PC-9 (cell line): ENCODE measurements around the gene NFE2L2. TPM values are rescaled to one million over a fixed set of nuclear protein-coding genes. Genes with fewer than 3 reads are reported as not detected.
"Not testable (repeated sequence)": the region's sequence is repeated elsewhere in the genome, so short reads cannot be mapped to it uniquely, and the experiment has no call there.

Experiments
- BruUV-seq: library from RNA; stranded (reverse); fragments of 400-500 nt; replicated peaks from 2 replicates; lab custom pipeline; 2021; lab: Mats Ljungman, UMichigan
- CTCF ChIA-PET: fragments of 300-600 bp; sonication (Branson Sonifier 250); formaldehyde crosslinking; loops from one replicate; lab custom pipeline; 2022; ENCODE audit warnings: antibody characterized with exemption; lab: Charles Lee
- POLR2A ChIA-PET: fragments of 300-600 bp; sonication (Branson Sonifier 250); formaldehyde crosslinking; loops from one replicate; lab custom pipeline; 2022; ENCODE audit warnings: antibody characterized with exemption; ENCODE audit not compliant: unreplicated experiment; lab: Charles Lee
- DNase-seq, 2 experiments: peaks; one replicate each; pipeline versions ENCODE4 v3.0.0 to v3.0.0-alpha.2; 2015 to 2022; ENCODE audit warnings: mixed read lengths in 1 of 2
- H2AFZ ChIP-seq: fragments of 200-600 bp; sonication (generic); 2 replicates; pipeline ENCODE4 v1.8.1; 2017; ENCODE audit warnings: antibody characterized with exemption
- H3F3A ChIP-seq: fragments of 200-600 bp; sonication (generic); 2 replicates; pipeline ENCODE4 v1.8.1; 2017; ENCODE audit warnings: antibody characterized with exemption, mild to moderate bottlenecking, low read depth; ENCODE audit not compliant: insufficient read depth
- H3K27ac ChIP-seq: fragments of 200-600 bp; sonication (generic); 2 replicates; pipeline ENCODE4 v1.6.1; 2016; ENCODE audit warnings: mixed run types
- H3K27me3 ChIP-seq: fragments of 200-600 bp; sonication (generic); 2 replicates; pipeline ENCODE4 v1.6.1; 2016; ENCODE audit warnings: low read depth, mixed run types; ENCODE audit not compliant: insufficient read depth
- H3K36me3 ChIP-seq: fragments of 200-600 bp; sonication (generic); 2 replicates; pipeline ENCODE4 v1.6.1; 2016; ENCODE audit warnings: low read depth, mixed run types
- H3K4me1 ChIP-seq: fragments of 200-600 bp; sonication (generic); replicated peaks from 2 replicates; pipeline ENCODE4 v1.6.1; 2016; ENCODE audit warnings: mixed run types; ENCODE audit not compliant: insufficient read depth
- H3K4me2 ChIP-seq: fragments of 200-600 bp; sonication (generic); 2 replicates; pipeline ENCODE4 v1.6.1; 2017; ENCODE audit warnings: mixed run types
- H3K4me3 ChIP-seq: fragments of 200-600 bp; sonication (generic); 2 replicates; pipeline ENCODE4 v1.6.1; 2016; ENCODE audit warnings: mixed run types
- H3K79me2 ChIP-seq: fragments of 200-600 bp; sonication (generic); 2 replicates; pipeline ENCODE4 v1.6.1; 2017; ENCODE audit warnings: low read depth, mixed run types
- H3K9me2 ChIP-seq: fragments of 200-600 bp; sonication (generic); 2 replicates; pipeline ENCODE4 v1.8.1; 2017; ENCODE audit warnings: mild to moderate bottlenecking; ENCODE audit not compliant: insufficient read depth
- H3K9me3 ChIP-seq: fragments of 200-600 bp; sonication (generic); 2 replicates; pipeline ENCODE4 v1.8.1; 2016; ENCODE audit warnings: low read depth; ENCODE audit not compliant: insufficient read depth
- H4K20me1 ChIP-seq: fragments of 200-600 bp; sonication (generic); 2 replicates; pipeline ENCODE4 v1.8.1; 2017; ENCODE audit not compliant: insufficient read depth
- CTCF ChIP-seq: fragments of 200-600 bp; sonication (generic); conservative IDR thresholded peaks from 2 replicates; pipeline ENCODE4 v1.6.1; 2017; ENCODE audit warnings: mixed run types, antibody characterized with exemption, mild to moderate bottlenecking, moderate library complexity
- EZH2 ChIP-seq: fragments of 200-600 bp; sonication (generic); IDR thresholded peaks from 2 replicates; pipeline ENCODE4 v1.8.0; 2017; ENCODE audit warnings: antibody characterized with exemption, low read depth
- intact Hi-C: fragments of 100-400 bp; cut with micrococcal nuclease; formaldehyde crosslinking; loops from one replicate; pipeline ENCODE4 v1.10.0; 2022; ENCODE audit not compliant: unreplicated experiment
- total RNA-seq: library from RNA; stranded (reverse); gene quantifications from 2 replicates; pipeline ENCODE4 v1.2.3, GENCODE V29; 2021

Gene NFE2L2
- total RNA-seq, 1 experiment from 2014 or later, result 138 TPM

- H3K79me2 ChIP-seq, result peaks cover 100% of the 10 kb centered on the region
- H4K20me1 ChIP-seq, result peaks cover 19% of the 10 kb centered on the region
- H3K9me2 ChIP-seq, result no peaks in the 10 kb centered on the region
- H3K4me1 ChIP-seq, result peaks cover 52% of the 10 kb centered on the region
- no peaks in the 10 kb centered on the region for H3K27me3 ChIP-seq
- no peaks in the 10 kb centered on the region for H3K9me3 ChIP-seq
- H3K4me3 ChIP-seq, result no peak overlapping the region
- no peak overlapping the region for H3K27ac ChIP-seq
- POLR2A ChIA-PET, result no interaction called here
- H3K4me2 ChIP-seq, result no peak overlapping the region
- CTCF ChIA-PET, result interaction anchor here (0.6 to 0.7 kb wide), 2 partner anchors 34 to 390 kb away, joined by 3 read pairs; no protein-coding TSS in a partner anchor
- no peak overlapping the region for H2AFZ ChIP-seq
- BruUV-seq, result no TSS peak
- TF ChIP-seq EZH2 (no peak), CTCF (no peak)
- H3F3A ChIP-seq, result peaks cover 67% of the 10 kb centered on the region
- no peak for DNase-seq
- intact Hi-C loops, result no loop called here
- H3K36me3 ChIP-seq, result peaks cover 40% of the 10 kb centered on the region
Measured at GRCh38 chr2:177249038-177249437, 15.5 kb downstream of the NFE2L2 start.

- no peaks in the 10 kb centered on the region for H3K27me3 ChIP-seq
- BruUV-seq, result no TSS peak
- no peak for TF ChIP-seq CTCF
- peaks cover 52% of the 10 kb centered on the region for H3K4me1 ChIP-seq
- no peak overlapping the region for H3K4me3 ChIP-seq
- H3F3A ChIP-seq, result peaks cover 66% of the 10 kb centered on the region
- H3K36me3 ChIP-seq, result peaks cover 28% of the 10 kb centered on the region
- H3K4me2 ChIP-seq, result no peak overlapping the region
- no peak overlapping the region for H2AFZ ChIP-seq
- no peaks in the 10 kb centered on the region for H3K9me3 ChIP-seq
- peaks cover 100% of the 10 kb centered on the region for H3K79me2 ChIP-seq
- CTCF ChIA-PET, result no interaction called here
- no peak for DNase-seq
- POLR2A ChIA-PET, result interaction anchor here (0.7 kb wide), 1 partner anchor 998 kb away, joined by 5 read pairs; no protein-coding TSS in a partner anchor
- peaks cover 6% of the 10 kb centered on the region for H4K20me1 ChIP-seq
- intact Hi-C loops, result no loop called here
- H3K27ac ChIP-seq, result peak overlapping the region; percentile 10; the same call in 1 of the 2 replicates
- H3K9me2 ChIP-seq, result no peaks in the 10 kb centered on the region
Measured at GRCh38 chr2:177247693-177248262, 16.7 kb downstream of the NFE2L2 start.

GRCh38 chr2:177246523-177247030, 17.9 kb downstream of the NFE2L2 start:
- DNase-seq, H4K20me1 ChIP-seq, intact Hi-C loops, H3K9me3 ChIP-seq, BruUV-seq, H2AFZ ChIP-seq, H3K27me3 ChIP-seq, H3K9me2 ChIP-seq, H3K4me2 ChIP-seq, H3K4me3 ChIP-seq: not testable (repeated sequence)
- Histone ChIP-seq H3K36me3 (peaks cover 25% of the 10 kb centered on the region), H3K4me1 (peaks cover 51% of the 10 kb centered on the region), H3K79me2 (peaks cover 97% of the 10 kb centered on the region), H3K27ac (peak overlapping the region; percentile 97), H3F3A (peaks cover 68% of the 10 kb centered on the region)
- POLR2A ChIA-PET, result interaction anchor here (0.5 kb wide), 1 partner anchor 171 kb away, joined by 4 read pairs; no protein-coding TSS in a partner anchor
- CTCF ChIA-PET, result interaction anchor here (0.6 to 1.0 kb wide), 2 partner anchors 16 to 82 kb away, joined by 3 to 5 read pairs; no protein-coding TSS in a partner anchor
